GM19240 (cell line): ENCODE results near the gene CENPW.

Experiments used
- DNase-seq: peaks from one replicate; pipeline ENCODE4 v3.0.0; 2011; ENCODE audit warnings: low spot score; ENCODE audit not compliant: insufficient read length

The CENPW gene

DNA sequence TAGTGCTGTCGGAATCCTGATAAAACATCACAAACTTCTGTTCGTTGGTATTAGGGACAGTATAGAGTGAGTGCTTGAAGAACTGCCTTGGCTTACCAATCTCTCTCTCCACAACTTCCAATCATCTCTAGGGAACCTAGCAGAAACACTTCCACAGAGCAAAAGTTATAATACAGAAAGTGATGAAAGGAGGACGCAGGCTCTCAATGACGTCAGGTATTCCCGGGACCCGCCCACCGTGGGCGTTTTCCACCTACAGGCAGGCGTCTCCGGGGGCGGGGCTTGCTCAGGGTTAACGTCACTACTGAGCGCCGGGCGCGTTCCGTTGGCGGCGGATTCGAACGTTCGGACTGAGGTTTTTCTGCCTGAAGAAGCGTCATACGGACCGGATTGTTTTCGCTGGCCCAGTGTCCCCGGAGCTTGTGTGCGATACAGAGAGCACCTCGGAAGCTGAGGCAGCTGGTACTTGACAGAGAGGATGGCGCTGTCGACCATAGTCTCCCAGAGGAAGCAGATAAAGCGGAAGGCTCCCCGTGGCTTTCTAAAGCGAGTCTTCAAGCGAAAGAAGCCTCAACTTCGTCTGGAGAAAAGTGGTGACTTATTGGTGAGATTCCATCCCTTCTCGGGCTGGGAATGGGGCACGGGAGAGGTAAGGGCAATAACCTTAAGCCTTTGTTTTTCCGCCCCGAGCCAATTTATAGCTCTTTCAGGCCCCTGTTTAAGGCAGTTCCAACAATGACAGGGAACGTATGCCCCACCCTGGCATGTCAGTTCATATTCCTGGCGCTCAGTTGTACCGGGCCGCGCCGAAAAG, at the start of gene CENPW:
CENPW (plus strand) TSS at position 320 of the 814 bp plus-strand sequence; CDS start at position 479, 159 bp downstream.
- DNase-seq = peak; percentile 75

DNA sequence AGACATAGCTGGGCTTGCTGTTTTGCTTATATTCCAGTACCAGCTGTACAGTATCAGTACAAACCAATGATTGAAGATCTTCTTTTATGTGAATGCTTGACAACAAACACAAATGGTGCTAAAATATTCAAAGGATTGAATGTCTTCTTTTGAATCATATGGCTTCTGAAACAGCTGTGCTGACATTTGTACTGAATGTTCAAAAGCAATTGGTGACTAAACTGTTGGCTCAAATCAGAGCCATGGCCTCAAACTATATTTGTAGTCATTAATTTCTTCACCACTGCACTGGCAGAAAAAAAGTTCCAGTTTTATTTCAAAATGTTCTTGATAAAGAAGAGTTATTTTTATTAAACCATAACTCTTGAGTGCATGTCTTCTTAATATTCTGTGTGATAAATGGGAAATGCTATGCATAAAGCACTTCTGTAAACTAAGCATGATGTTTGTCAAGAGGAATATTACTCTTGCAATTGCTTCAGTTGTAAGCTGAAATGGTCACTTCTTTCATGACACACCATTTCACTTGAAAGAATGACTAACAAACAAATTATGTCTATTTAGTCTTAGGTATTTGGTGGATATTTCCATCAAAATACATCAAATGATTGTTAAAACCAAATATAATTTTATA, 45.9 kb upstream of the CENPW start:
- no peak for DNase-seq

DNA sequence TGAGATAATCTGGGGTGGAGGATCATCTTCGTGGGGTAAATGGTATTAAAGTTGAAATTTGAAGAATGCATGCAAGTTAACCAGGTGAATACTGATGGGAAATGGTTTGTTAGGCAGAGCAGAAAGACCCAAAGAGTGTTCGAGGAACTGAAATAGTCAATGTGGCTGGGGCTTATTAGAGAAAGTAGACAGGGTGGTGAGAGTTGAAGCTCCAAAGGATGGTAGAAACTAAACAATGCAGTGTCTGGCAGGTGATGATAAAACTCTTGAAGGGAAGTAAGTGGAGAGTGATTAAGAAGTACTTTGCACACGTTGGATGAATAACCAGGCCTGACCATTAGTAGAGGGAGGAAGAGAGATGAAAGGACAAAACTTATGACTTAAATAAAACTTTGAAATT, 39.8 kb upstream of the CENPW start:
- DNase-seq = no peak

DNA sequence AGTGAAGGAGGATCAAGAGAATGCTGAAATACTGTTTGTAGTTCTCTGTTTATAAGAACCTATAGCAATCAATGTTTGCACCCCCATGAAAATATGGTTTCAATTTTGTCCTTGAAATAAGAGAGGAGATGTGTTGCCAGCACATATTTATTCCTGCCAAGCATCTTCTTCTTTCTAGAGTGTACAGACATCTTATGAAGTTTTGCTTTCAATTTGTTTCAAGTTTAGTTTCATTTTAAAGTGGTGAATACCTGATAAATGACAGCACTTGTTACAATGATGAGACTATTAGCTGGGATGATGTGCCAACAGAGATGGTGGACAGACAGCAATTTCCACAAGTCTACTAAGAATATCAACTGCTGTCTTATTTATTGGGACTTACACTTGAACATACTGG, 39.2 kb upstream of the CENPW start:
- DNase-seq = no peak

DNA sequence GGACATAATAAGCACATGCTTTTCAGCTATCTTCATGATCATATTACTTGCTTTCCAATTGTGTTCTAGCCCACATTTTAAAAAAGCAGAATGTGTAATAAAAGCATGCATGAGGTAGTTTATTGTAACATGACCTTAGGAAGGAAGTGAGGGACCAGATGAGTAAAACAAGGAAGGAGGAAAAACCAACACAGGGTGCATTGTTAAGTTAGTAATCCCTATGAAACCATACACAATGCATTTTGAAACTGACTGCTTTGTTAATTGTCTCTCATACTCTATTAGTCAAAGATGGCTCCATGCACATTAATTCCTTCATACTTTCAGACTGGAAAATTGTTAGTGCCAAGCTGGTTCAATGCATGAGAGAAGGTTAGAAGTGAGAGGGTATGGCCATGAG, 37.7 kb upstream of the CENPW start:
- no peak for DNase-seq

DNA sequence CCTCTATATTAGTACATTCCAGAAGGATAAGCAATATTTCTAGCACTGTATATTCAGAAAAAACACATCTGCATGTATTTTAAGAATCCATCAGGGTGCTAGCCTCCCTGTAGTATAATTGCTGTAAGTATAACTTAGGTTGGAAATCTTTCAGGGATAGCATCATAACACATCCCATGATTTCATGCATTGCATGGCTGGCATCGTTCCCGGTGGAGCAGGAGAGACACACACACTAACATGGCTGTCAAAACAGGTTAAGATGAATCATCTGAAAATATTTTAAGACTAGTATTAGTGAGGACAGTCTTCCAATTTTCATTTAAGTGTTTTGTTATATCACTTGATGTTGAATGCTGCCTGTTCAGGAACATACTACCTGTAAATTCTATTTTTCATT, 32.1 kb upstream of the CENPW start:
- no peak for DNase-seq

DNA sequence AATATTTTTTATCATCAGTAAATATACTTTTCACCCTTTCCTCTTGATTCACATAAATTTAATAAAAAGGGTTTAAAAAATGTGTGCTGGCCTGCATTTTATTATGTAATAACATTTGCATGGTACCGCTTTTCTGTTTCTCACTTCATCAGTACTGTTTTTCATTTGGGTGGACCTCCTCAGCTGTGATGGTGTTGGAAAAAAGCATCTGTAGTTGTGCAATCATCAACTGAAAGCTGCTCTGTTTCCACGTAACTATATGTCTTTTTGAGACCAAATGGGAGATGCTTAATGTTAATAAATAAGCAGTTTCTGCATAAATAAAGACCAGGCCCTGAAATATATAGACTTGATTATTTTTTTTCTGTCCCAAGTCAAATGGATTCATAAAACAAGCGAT, 31.6 kb upstream of the CENPW start:
- DNase-seq = no peak

DNA sequence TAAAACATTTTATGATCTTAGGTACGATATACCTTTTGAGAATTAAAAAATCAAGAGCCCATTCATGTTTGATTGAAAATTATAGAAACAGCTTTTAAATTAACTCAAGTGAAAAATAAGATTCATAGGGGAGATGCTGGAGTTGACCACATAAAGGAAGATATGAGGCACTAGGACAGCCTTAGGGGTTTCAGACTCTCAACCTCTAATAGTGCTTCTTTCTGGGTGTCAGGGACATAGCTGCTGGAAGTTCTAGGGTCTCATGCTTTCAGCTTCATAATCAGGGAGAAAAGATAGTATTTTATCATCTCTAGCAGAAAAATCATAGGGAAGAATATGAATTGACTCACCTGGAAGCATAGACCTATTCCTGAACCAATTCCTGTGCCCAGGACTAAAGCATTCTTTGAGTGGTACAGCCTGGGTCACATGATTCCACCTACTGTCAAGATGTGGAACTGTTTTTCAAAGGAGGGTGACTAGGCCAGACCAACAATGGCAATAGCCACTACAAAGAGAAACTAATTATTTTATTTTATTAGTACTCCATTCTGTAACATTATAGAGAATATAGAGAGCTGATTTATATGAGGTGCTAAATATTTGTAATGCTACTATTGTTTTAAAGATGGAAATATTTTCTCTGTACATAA, 27.8 kb upstream of the CENPW start:
- DNase-seq = no peak

DNA sequence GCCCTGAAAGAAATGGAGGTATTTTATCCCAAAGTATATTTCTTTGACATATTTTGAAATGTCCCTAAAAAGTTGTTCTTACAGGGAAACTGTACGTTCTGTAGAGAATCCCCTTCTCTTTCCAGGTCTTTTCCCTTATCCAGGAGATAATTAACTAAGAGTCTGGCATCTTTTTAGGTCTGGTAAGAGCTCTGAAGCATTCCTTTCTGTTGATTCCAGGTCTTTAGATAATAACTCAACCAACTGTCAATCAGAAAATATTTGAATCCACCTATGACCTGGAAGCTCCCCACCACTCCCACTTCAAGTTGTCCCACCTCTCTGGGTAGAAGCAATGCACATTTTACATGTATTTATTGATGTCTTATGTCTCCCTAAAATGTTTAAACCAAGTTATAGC, 26.0 kb upstream of the CENPW start:
- DNase-seq = no peak

DNA sequence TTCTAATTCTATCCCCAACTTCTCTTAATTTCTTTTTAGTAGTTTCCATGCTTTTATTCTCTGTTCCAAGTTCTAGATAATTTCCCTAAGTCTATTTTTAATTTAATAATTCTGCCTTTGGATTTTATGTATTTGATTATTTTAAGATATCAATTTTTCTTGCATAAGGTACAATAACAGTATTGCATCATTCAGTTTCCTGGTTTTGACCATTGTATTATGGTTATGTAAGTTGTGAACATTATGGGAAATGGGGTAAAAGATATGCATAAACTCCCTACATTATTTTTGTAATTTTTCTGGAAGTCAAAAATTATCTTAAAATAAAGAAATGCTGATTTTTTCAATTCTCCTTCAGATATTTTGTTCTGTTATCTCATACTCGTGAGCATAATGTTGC, 21.1 kb upstream of the CENPW start:
- DNase-seq = no peak

DNA sequence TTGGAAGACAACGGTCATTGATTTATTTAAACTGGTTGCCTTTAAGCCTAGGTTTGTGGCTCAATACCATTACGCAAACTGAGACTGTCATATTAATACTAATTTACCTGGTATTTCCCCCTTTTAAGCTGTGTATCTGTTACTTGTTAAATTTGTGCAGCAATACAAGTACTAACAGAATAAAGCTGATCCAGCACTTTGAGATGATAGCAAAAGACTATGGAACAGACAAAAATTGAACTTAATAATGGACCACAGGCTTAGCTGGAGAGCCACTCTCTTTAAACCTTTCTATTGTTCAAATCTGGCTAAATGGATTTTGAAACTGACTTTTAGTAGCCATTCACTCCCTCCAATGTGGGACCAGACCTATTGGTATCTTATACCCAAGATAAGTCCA, 6.2 kb upstream of the CENPW start:
- no peak for DNase-seq

DNA sequence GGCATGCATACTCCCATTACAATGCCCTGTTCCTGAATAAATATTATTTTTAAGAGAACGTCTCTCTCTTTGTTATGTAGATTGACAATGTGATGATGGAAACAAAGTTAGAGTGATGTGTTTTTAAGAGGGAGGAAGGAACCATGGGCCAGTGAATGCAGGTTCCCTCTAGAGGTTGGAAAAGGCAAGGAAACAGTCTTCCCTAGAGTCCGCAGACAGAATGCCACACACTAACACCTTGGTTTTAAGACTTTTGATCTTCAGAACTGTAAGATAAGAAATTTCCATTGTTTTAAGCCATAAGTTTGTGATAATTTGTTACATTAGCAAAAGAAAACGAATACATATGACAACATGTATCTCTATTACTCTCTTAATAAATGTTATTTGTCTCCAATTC, 4.7 kb upstream of the CENPW start:
- DNase-seq = no peak

DNA sequence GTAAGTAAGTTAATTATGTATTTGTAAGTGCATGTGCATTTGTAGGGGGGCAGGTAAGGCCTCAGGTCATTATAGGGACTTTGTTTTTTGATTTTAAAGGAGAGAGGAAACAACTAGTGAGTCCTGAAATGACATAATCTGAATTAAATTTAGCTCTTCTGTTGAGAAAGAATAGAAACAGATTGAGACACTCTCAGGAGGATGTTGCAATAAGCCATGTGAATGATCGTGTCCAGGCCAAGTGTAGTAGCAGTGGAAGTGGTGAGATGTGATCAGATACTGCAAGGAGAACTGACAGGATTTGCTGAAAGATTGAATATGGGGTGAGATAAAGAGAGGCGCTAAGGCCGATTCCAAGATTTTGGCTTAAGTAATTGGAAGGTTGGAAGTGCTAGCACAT, 2.6 kb upstream of the CENPW start:
- no peak for DNase-seq

DNA sequence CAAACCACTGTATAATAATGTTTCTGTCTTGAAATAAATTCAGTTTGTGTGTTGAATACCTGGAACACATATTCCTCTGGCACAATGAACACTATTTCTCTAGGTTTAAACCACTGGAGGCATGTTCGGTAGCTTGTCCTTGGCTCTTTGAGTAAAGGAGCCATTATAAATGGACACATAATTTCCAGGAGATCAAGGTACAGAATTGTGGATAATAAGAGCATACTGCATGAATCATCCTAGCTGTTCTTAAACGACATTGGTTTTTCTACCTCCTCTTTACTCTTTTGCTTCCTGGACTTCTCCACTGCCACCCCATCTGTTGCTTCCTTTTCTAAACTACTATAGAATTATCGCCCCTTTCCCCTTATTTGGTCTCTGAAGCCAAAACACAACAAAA, 1.2 kb downstream of the CENPW start:
- no peak for DNase-seq

DNA sequence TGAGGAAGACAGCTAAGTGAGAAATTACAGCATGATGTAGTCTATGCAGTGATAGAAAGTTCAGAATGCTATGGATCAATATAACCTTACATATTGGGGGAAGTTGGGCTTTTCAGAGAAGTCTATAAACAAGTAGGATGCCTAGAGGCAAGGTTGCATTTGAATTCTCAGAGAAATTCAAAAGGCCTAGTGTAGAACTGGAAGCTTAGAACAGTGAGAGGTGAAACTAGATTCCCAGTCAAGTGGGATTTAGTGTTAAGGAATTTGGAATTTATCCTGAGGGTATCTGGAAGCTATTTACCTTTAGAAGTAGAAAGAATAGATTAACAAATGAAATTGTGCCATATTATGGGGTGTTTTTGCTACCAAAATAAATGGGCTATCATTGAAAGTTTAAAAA, 4.3 kb downstream of the CENPW start:
- DNase-seq = no peak

DNA sequence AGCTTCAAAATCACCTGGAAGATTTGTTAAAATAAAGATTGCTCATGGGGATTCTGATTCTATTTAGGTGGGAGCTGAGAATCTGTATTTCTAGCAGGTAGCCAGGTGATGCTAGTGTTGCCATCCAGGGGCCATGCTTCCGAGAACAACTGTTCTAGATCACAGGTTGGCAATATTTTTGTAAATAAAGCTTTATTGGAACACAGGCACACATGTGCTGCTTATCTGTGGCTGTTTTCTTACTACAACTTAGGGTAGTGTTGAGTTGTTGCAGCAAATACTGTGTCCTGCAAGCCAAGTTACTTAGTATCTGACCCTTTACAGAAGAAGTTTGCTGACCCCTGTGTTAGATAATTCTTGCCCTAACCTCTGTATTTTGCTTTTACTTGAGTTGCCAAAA, 12.0 kb downstream of the CENPW start:
- no peak for DNase-seq

DNA sequence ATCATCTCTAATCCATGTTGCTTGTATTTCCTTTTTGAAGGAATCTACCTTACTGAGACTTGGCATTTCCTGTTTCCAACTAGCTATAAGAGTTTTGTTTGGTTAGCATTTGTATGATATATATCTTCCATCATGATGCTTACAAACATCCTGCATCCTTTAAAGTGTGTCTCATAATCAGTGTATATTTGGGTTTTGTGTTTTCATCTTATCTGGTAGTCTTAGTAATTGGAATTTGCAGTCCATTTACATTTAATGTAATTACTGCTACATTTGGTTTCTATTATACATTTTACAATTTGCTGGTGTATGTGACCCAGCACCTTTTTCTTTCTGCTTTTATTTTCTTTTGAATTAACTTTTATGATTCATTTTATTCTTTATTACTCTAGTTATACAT, 12.6 kb downstream of the CENPW start:
- no peak for DNase-seq

DNA sequence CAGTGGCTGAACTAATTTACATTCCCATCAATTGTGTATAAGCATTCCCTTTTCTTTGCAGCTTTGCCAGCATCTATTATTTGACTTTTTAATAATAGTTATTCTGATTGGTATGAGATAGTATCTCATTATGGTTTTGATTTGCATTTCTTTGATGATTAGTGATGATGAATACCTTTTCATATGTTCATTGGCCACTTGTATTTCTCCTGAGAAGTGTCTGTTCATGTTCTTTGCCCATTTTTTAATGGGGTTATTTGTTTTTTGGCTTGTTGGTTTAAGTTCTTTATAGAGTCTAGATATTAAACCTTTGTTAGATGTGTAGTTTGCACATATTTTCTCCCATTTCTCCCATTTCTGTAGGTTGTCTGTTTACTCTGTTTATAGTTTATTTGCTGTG, 16.6 kb downstream of the CENPW start:
- DNase-seq = no peak

DNA sequence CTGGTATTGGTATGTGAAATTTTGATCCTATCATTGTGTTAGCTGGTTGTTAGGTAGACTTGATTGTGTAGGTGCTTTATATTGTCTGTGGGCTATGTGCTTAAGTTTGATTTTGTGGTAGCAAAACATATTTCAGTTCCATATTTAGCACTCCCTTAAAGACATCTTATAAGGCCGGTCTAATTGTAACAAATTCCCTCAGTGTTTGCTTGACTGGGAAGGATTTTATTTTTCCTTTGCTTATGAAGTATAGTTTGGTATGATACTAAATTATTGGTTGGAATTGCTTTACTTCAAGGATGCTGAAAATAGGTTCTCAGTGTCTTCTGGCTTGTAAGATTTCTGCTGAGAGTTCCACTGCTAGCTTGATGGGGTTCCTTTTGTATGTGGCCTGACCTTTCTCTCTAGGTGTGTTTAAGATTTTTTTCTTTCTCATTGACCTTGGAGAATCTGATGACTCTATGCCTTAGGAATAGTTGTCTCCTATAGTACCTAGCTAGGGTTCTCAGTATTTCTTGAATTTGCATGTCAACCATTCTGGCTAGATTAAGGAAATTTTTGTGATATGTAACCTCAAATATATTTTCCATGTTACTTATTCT, 20.1 kb downstream of the CENPW start:
- no peak for DNase-seq

DNA sequence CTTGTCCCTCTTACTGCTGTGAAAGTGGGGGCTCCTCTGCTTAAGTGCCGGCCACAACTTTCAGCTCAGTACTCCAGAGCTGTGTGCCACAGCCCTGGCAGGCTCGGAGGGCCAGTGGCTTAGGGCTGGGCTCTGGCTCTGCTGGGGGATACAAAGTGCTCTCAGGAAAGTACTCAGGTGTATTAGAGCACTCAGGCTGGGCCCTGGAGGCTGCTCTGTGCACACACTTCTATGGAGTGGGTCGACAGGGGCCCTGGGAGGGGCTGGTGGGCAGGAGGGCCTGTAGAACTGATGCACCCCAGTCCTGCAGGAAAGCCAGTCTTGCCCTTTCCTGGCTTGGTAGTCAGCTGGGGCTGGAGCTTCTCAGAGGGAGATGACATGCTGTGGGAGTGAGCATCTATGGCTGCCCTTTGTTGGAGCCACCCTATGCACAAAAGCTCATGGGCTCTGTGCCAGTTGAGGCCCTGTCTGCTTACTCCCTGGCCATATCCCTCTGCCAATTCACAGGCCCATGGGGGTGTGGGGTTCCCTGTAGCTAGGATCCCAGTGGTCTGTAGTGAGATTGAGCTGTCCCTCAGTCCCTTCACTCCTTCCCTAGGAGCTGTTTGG, 22.0 kb downstream of the CENPW start:
- no peak for DNase-seq

DNA sequence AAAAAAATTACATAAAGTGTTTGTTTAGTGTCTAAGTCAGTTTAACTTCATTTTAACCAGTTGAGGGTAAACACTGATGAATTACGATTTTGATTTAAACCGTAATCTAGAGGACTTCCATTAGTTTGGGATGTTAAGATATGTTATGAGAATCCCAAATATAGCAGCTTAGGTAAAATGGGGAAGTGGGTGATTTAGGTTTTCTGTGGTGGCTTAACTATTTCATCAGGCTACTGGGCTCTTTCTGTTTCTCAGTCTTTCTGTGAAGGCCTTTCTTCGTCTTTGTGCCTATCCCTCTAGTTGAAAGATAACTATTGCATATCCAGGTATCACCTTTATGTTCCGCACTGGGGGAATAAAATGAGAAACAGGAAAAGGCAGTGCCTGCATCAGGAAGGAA, 27.9 kb downstream of the CENPW start:
- no peak for DNase-seq

DNA sequence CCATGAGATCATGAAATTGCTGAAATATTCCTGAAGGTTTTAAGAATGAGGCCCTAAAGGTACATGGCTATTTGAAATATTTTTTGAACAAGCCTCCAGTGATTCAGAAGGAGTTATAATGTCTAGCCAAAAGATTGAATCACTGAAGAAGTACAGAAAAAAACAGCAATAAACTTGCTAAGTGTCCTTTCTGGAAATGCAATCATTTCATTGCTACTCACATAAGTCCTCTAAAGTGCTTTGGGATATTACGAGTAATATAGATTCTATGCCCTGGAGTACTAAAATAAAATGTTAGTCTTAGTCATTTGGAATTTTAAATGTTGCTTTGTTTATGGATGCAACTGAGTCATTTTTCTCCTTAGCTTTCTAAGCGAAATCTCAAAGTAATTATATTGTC, 32.7 kb downstream of the CENPW start:
- no peak for DNase-seq
